RPMI7951 (cell line): ENCODE data around the gene HNRNPAB. TPM values are rescaled to one million over a fixed set of nuclear protein-coding genes. Genes with fewer than 3 reads are reported as not detected.
"Not testable (repeated sequence)": the region's sequence is repeated elsewhere in the genome, so short reads cannot be mapped to it uniquely, and the experiment has no call there.

Source experiments
- DNase-seq: peaks from one replicate; pipeline ENCODE4 v3.0.0-alpha.2; 2012; ENCODE audit warnings: low read depth
- total RNA-seq: library from RNA; depleted of rRNA; stranded (reverse); fragments of >200 nt; shearing (Covaris generic); gene quantifications from 2 replicates; pipeline ENCODE4 v1.2.3, GENCODE V29; 2014

The HNRNPAB gene
- total RNA-seq, 1 experiment from 2014 or later: 56.8 TPM

- no peak for DNase-seq
These were observed 7.3 kb upstream of the HNRNPAB start for GRCh38 chr5:178196986-178197385.

DNA sequence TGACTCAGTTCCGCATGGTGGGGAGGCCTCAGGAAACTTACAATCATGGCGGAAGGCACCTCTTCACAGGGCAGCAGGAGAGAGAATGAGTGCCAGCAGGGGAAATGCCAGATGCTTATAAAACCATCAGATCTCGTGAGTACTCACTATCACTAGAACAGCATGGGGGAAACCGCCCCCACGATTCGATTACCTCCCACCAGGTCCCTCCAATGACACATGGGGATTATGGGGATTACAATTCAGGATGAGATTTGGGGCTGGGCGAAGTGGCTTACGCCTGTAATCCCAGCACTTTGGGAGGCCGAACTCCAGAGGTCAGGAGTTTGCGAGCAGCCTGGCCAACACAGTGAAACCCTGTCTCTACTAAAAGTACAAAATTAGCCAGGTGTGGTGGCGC is 6.2 kb upstream of the HNRNPAB start:
- DNase-seq: not testable (repeated sequence)

DNA sequence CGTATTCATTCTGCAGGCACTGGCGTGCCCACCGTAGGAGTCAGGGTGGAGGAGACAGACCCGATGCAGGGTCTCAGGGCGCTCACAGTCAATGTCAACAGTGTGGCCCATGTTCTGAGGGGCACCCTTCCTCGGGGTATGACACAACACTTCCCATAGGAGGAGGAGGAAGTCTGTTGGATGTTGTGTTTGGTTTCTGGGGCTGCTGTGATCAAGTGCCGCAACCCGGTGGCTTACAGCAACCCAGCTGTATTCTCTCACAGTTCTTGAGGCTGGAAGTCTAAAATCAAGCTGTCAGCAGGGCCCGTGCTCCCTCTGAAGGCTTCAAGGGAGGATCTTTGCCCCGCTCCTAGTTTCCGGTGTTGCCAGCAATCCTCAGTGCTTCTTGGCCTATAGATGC is 5.6 kb upstream of the HNRNPAB start:
- no peak for DNase-seq

DNA sequence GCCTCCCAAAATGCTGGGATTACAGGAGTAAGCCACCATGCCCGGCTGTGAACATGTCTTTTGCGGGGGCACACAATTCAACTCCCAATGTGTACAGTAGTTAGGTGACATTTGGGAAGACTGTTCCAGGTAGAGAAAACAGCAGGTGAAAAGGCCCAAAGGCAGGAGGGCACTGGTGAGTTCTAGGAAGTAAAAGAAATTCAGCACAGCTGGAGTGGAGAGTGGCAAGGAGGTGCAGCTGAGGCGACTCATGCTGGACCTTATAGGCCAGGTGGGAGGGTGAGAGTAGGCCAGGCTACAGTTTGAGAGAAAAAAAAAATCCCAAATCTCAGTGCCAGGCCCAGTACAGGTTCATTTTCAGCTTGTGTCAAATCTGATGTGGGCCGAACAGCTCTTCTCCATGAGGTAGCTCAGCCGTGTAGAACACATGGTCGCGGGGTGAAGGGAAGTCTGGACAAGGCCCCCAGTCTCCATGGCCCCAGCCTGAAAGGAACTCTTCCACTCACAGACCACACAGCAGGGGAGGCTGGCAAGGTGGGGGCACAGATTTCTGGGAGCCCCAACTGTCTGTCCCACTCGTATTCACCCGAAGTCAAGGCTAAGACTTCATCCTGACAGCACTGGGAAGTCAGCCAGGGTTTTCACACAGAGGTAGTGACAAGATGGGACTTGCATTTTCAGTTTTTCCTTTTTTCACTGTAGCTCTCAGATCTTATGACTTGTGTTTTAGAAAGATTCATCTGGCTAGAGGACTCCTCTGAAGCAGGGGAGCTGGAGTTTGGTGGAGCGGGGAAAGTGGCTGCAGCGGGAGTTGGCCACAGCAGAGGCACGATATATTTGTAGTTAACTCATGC is 4.5 kb upstream of the HNRNPAB start:
- no peak for DNase-seq

GRCh38 chr5:178201221-178201926 is 3.0 kb upstream of the HNRNPAB start:
- DNase-seq: no peak

DNA sequence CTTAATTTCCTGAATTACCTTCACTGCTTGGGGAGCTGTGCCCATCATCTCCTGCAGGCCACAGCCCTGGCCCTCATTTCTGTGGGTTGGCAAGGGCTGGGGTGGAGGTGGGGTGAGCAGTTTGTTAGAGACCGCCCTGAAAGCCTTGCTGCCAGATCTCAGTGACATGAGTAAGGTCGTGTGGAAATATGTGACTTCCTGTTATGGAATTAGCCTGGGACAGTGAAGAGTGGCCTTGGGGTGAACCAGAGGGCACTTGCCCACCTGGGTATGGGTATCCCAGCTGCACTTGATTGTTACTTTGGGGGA is 2.5 kb upstream of the HNRNPAB start:
- no peak for DNase-seq

DNA sequence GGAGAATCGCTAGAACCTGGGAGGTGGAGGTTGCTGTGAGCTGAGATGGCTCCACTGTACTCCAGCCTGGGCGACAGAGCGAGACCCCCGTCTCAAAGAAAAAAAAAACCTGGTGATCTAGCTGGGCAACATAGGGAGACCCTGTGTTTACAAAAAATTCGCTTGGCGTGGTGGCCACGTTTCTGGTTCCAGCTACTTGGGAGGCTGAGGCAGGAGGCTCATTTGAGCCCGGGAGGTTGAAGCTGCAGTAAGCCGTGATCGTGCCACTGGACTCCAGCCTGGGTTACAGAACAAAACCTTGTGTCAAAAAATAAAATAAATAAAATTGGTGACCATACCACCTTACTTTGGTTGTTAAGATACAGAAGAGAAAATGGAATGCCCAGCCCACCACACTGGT is 1.8 kb upstream of the HNRNPAB start:
- no peak for DNase-seq

DNA sequence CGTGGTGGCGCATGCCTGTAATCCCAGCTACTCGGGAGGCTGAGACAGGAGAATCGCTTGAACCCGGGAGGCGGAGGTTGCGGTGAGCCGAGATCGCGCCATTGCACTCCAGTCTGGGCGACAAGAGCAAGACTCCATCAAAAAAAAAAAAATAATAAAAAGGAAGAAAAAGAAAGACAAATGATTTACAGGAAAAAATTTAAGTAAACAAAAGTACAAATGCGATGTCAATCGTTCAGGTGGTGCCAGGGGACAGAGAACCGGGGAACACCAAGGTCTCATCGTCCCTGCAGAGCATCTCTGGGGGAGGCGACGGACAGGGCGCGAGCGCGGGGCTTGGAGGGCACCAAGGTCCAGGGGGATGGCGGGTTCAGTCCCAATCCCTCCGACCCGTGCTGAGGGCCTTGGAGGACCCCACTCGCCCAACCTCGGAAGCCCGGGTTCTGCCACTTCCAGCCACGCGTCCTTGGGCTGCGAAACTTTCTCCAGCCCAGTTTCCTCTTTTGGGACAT is 607 bp upstream of the HNRNPAB start:
- no peak for DNase-seq

- peak; percentile 73 for DNase-seq
These were observed 809 bp downstream of the HNRNPAB start for GRCh38 chr5:178204935-178205748.

DNA sequence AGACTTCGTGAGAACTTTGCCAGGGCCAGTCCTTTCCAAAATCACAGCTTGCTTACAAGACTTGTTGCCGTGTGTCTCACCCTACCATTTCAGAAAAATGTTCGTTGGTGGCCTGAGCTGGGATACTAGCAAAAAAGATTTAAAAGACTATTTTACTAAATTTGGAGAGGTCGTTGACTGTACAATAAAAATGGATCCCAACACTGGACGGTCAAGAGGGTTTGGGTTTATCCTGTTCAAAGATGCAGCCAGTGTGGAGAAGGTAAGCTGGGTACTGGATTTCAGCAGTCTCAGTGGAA is 1.4 kb downstream of the HNRNPAB start:
- DNase-seq: no peak

- no peak for DNase-seq
These were observed 2.1 kb downstream of the HNRNPAB start for GRCh38 chr5:178206166-178207101.

- DNase-seq: peak; percentile 26
These were observed 3.0 kb downstream of the HNRNPAB start for GRCh38 chr5:178207183-178207916.

GRCh38 chr5:178207917-178208280 is 3.6 kb downstream of the HNRNPAB start:
- no peak for DNase-seq

DNA sequence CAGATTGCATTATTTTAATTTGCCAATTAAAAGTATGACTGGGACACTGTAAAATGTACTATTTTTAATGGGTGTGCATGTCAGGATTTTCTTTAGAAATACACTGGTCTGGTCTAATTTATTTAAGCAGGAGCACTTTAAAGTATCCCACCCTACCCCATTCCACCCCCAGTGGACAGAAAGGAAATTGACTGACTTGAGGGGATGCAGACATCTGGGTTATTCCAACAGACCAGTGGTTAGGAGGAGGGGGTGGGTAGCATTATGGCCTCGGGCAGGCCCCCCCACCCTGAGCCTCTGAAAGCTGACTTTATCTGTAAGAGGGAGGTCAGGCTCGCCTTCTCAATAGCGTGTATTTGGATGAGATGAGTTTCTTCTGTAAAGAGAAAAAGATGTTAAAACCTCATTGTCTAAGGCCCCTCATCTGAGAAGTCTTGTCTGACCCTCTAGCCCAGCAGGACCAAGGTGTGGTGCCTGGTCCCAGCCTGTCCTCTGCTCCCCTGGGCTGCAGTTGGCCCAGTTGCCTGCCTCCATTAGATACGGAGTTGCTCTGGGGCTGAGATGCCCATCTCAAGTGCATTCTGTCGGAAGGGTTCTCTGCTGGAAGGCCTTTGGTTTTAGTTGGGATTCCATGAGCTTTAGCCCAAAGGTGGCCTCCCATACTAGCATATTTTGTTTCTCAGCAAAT is 4.4 kb downstream of the HNRNPAB start:
- DNase-seq: no peak

- no peak for DNase-seq
These were observed 5.2 kb downstream of the HNRNPAB start for GRCh38 chr5:178209334-178210072.

DNA sequence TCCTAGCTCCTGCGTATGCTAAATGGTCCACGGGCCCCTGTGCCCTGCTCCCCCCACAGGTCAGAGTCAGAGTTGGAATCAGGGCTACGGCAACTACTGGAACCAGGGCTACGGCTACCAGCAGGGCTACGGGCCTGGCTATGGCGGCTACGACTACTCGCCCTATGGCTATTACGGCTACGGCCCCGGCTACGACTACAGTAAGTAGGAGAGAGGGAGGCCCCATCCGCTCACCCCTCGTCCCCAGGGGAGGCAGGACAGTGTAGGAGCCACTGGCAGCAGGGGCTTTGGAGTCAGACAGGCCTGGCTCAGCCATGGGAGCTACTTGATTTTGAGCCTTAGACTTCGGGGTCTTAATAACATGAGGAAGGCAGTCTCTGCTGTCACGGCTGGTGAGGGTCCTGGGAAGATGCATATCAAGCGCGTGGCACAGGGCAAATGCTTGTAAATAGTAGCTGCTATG is 5.8 kb downstream of the HNRNPAB start:
- no peak for DNase-seq

DNA sequence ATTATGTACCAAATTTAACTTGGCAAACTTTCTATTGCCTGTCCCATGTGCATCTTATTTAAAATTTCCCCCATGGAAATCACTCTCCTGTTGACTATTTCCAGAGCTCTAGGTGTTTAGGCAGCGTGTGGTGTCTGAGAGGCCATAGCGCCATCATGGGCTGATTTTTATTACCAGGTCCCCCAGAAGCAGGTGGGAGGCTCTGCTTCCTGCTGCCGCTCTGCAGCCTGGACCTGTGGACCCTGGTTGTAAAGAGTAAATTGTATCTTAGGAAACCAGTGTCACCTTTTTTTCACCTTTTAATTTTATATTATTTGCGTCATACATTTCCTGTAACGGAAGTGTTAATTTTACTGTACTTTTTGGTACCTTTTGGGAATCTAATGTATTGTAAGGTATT is 6.4 kb downstream of the HNRNPAB start:
- no peak for DNase-seq

DNA sequence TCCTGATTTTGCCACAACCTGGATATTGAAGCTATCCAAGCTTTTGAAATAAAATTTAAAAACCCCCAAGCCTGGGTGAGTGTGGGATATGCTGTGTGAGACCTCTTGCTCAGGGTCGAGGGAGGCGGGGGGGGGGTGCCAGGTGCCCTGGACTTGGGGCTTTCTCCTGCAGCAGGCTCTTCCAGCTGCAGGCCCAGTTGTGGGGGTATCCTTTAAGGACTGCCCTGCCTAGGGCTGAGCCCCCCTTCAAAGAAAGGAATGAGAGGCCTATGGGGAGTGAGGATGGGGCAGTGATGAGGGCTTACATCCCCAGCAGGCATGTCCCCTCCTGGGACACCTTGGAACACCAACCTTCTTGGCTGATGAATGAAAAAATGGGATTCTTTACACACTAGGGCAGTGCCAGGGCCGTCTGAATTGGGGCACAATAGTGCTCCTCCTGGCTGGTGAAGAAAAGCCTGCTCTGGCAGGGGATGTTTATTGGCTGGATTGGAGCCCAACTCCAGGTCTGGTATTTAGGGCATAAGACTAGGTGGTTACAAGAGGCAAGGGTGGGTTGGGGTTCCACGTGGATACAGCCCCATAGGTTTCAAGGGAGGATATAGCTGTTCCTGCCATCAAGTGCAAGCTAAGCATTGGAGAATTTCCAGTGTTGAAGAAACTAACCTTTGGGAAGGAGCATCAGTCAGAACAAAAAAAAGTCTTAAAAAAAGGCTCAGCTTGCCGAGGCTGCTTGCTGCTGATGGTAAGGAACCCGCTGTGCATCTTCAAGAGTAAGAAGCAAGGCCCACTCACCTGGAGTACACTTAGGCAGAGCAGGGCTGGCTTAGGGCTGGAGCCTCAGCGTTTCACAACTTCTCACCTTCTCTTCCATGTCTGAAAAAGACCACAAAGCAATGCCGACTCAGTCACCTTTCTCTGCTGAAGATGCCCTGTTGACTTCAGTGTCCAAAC is 7.0 kb downstream of the HNRNPAB start:
- no peak for DNase-seq
